Colonic mucosa (tissue), 4 donors: ENCODE measurements around the gene TRMT1. TPM values are rescaled to one million over a fixed set of nuclear protein-coding genes. Genes with fewer than 3 reads are reported as not detected.

Experiments used
- DNase-seq: peaks from one replicate; pipeline ENCODE4 v3.0.0-alpha.2; 2020
- H3K27ac ChIP-seq: fragments of 200-600 bp; one replicate; pipeline ENCODE4 v1.8.0; 2021
- H3K27me3 ChIP-seq: fragments of 200-600 bp; one replicate; pipeline ENCODE4 v1.8.0; 2021
- H3K36me3 ChIP-seq: fragments of 200-600 bp; one replicate; pipeline ENCODE4 v1.8.0; 2021
- H3K4me1 ChIP-seq: fragments of 200-600 bp; one replicate; pipeline ENCODE4 v1.8.0; 2021; ENCODE audit warnings: mild to moderate bottlenecking
- H3K4me3 ChIP-seq: fragments of 200-600 bp; one replicate; pipeline ENCODE4 v1.8.0; 2021
- H3K9ac ChIP-seq, 2 donors: one replicate each; pipeline ENCODE4 v1.7.0; 2013; ENCODE audit warnings: control low read depth in 2 of 2, low read depth in 2 of 2, low read length in 2 of 2
- H3K9me3 ChIP-seq: fragments of 200-600 bp; one replicate; pipeline ENCODE4 v1.8.0; 2021
- CTCF ChIP-seq: fragments of 200-600 bp; IDR thresholded peaks from one replicate; pipeline ENCODE4 v1.8.0; 2022; ENCODE audit warnings: antibody characterized with exemption, mild to moderate bottlenecking
- intact Hi-C: fragments of 100-400 bp; cut with DNase I; formaldehyde crosslinking; loops from one replicate; pipeline ENCODE4 v1.14.1; 2022
- total RNA-seq, 2 donors: library from RNA; stranded (reverse); fragmentation: NEBNext Ultra II Directional in 1 of 2; extraction: Animal tissue kit (Norgen Biotek cat#: 25700) in 1 of 2; gene quantifications; one replicate each; pipeline ENCODE4 v1.2.1, GENCODE V29; 2021
- donor health status: healthy.
- donor health status: DM: no; HTN: no; CAD: no.
- donor health status: DM: no; HTN: no; CAD: no.

The TRMT1 gene
- total RNA-seq, 2 donors from 2014 or later, result 17.5 to 40.1 TPM

- Histone ChIP-seq H3K4me3 (no peak overlapping the region), H3K9me3 (no peaks in the 10 kb centered on the region), H3K36me3 (no peaks in the 10 kb centered on the region), H3K27ac (peak overlapping the region; percentile 36), H3K4me1 (peaks cover 14% of the 10 kb centered on the region), H3K27me3 (no peaks in the 10 kb centered on the region), H3K9ac (peak overlapping the region in 1 of 2 donors; percentile 26)
- no peak for TF ChIP-seq CTCF
- intact Hi-C loops, result loop anchor here (10.0 kb wide), 1 partner anchor 61 kb away; no protein-coding TSS in a partner anchor
- DNase-seq, result no peak
These were observed 20.3 kb downstream of the TRMT1 start for GRCh38 chr19:13095934-13096927.

- Histone ChIP-seq H3K4me1 (peaks cover 14% of the 10 kb centered on the region), H3K9ac (no peak overlapping the region), H3K9me3 (no peaks in the 10 kb centered on the region), H3K36me3 (no peaks in the 10 kb centered on the region), H3K27me3 (no peaks in the 10 kb centered on the region), H3K27ac (no peak overlapping the region), H3K4me3 (no peak overlapping the region)
- DNase-seq, result no peak
- intact Hi-C loops, result loop anchor here (10.0 kb wide), 1 partner anchor 61 kb away; no protein-coding TSS in a partner anchor
- TF ChIP-seq CTCF, result no peak
These were observed 21.2 kb downstream of the TRMT1 start for GRCh38 chr19:13095393-13095784.

DNA sequence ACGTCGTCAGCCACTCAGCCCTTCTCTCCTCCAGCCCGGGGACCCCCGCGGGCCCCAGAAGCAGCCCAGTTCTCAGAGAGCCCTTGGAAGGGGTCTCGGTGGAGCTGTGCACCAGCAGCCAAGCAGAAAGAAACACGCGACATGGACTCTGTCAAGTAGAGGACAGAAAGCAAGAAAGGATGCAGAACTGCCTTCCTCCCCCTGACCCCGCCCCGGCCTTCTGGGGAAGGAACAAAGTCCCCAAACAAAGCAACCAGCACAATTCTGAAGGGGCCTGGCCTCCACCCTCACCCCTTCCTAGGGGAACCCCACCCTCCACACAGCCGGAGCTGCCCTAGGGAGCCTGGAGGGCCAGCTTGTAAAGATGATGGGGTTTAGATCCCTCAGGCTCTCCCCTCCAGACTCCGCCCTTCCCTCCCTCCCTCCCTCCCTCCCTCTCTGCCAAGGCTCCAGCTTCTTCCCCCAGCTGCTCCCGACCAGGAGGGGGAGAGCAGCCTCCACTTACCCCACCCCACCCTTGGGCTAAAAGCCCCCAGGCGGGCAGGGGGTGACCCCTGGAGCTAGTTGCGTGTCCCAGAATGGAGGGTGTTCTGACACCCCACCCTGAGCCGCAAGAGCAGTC, 21.7 kb downstream of the TRMT1 start:
- no peaks in the 10 kb centered on the region for H3K36me3 ChIP-seq
- no peaks in the 10 kb centered on the region for H3K9me3 ChIP-seq
- intact Hi-C loops, result loop anchor here (10.0 kb wide), 1 partner anchor 60 kb away; no protein-coding TSS in a partner anchor
- no peak overlapping the region for H3K27ac ChIP-seq
- H3K4me3 ChIP-seq, result no peak overlapping the region
- H3K27me3 ChIP-seq, result no peaks in the 10 kb centered on the region
- no peak for TF ChIP-seq CTCF
- H3K9ac ChIP-seq, result no peak overlapping the region
- H3K4me1 ChIP-seq, result peaks cover 14% of the 10 kb centered on the region
- DNase-seq, result no peak

DNA sequence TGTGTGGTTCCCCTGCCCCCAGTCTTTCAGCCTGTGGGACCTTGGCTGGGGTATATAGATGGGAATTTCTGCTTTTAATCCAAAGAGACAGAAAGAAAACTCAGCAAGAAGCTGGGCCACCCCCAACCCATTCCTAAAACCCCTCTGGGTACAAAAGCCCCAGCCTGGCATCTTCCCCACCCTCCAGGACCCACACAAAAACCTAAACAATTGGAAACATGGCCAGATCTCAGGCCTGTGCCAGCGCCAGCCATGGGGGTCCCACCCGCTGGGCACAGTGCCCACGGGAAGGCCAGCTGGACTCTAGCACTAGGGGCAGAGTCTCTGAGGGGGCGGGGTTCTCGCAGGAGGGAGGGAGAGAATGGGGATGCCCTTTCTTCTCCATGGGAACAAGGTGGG, 22.4 kb downstream of the TRMT1 start:
- no peaks in the 10 kb centered on the region for H3K27me3 ChIP-seq

More for the DNA sequence above, 22.4 kb downstream of the TRMT1 start:
- no peak for DNase-seq
- Histone ChIP-seq H3K9ac (peak overlapping the region in 1 of 2 donors; percentile 14), H3K36me3 (no peaks in the 10 kb centered on the region), H3K9me3 (no peaks in the 10 kb centered on the region), H3K27ac (no peak overlapping the region), H3K4me3 (no peak overlapping the region), H3K4me1 (peaks cover 14% of the 10 kb centered on the region)
- peak; percentile 11 for TF ChIP-seq CTCF
- intact Hi-C loops, result loop anchor here (10.0 kb wide), 1 partner anchor 59 kb away; no protein-coding TSS in a partner anchor
